Endothelial cell of umbilical vein (primary cell): ENCODE results near the gene ESRRB. TPM values are rescaled to one million over a fixed set of nuclear protein-coding genes. Genes with fewer than 3 reads are reported as not detected.

Experiments used
- BruUV-seq: library from RNA; stranded (reverse); fragments of 400-500 nt; replicated peaks from 2 replicates; lab custom pipeline; 2021; lab: Mats Ljungman, UMichigan
- CTCF ChIA-PET: fragments of 300-600, 350-600 bp; sonication (Branson Sonifier 250); formaldehyde crosslinking; loops from one replicate; lab custom pipeline; 2021; ENCODE audit warnings: antibody characterized with exemption, inconsistent platforms; lab: Charles Lee
- POLR2A ChIA-PET: fragments of 300-600, 350-600 bp; sonication (Branson Sonifier 250); formaldehyde crosslinking; loops from one replicate; lab custom pipeline; 2021; ENCODE audit warnings: antibody characterized with exemption, inconsistent platforms; lab: Charles Lee
- DNase-seq: peaks from one replicate; pipeline ENCODE4 v3.0.0-alpha.2; 2011; ENCODE audit warnings: low read depth, low spot score
- FAIRE-seq: peaks from 2 replicates; lab custom pipeline; 2011; peaks lifted over from hg19 to GRCh38; lab: Jason Lieb, UNC
- H2AFZ ChIP-seq: 2 replicates; pipeline ENCODE4 v1.6.0; 2012; ENCODE audit warnings: low read depth, low read length, control low read depth, inconsistent platforms
- H3K27ac ChIP-seq: 2 replicates; pipeline ENCODE4 v1.5.1; 2011; ENCODE audit warnings: low read depth, mild to moderate bottlenecking, control low read depth, low read length, moderate library complexity; ENCODE audit not compliant: insufficient read depth
- H3K27me3 ChIP-seq, 2 experiments: 2 replicates each; pipeline versions ENCODE4 v1.6.0 to v1.6.1; 2011; ENCODE audit warnings: low read length in 2 of 2, mixed read lengths in 1 of 2; ENCODE audit not compliant: control insufficient read depth in 2 of 2, insufficient read depth in 2 of 2
- H3K36me3 ChIP-seq, 2 experiments: 2 replicates in 1 of 2; 3 replicates in 1 of 2; pipeline ENCODE4 v1.5.1; 2011; ENCODE audit warnings: low read length in 2 of 2, mild to moderate bottlenecking in 1 of 2, moderate library complexity in 1 of 2; ENCODE audit not compliant: control insufficient read depth in 2 of 2, insufficient read depth in 2 of 2; ENCODE audit errors: extremely low read depth in 1 of 2
- H3K4me1 ChIP-seq: 3 replicates; pipeline ENCODE4 v1.5.1; 2011; ENCODE audit warnings: mild to moderate bottlenecking, low read length; ENCODE audit not compliant: control insufficient read depth, insufficient read depth; ENCODE audit errors: extremely low read depth
- H3K4me2 ChIP-seq: 2 replicates; pipeline ENCODE4 v1.6.1; 2011; ENCODE audit warnings: low read length, control low read depth, mixed read lengths; ENCODE audit not compliant: insufficient read depth
- H3K4me3 ChIP-seq, 3 experiments: fragments of 200-600 bp in 1 of 3; sonication (generic), shearing (Covaris generic) in 1 of 3; replicated peaks in 1 of 3; 2 replicates each; pipeline ENCODE4 v1.5.1; 2011 to 2016; ENCODE audit warnings: control low read depth in 3 of 3, low read length in 3 of 3, mild to moderate bottlenecking in 2 of 3, inconsistent platforms in 1 of 3, low read depth in 1 of 3, moderate library complexity in 1 of 3; ENCODE audit not compliant: insufficient read depth in 1 of 3
- H3K79me2 ChIP-seq: 2 replicates; pipeline ENCODE4 v1.6.0; 2012; ENCODE audit warnings: low read length, inconsistent platforms; ENCODE audit not compliant: control insufficient read depth, insufficient read depth
- H3K9ac ChIP-seq: replicated peaks from 2 replicates; pipeline ENCODE3; 2011; ENCODE audit warnings: low read length, control low read depth; ENCODE audit not compliant: insufficient read depth; ENCODE audit errors: extremely low read depth
- H3K9me1 ChIP-seq: replicated peaks from 3 replicates; pipeline ENCODE4 v1.6.0; 2011; ENCODE audit warnings: mild to moderate bottlenecking, low read length; ENCODE audit not compliant: control insufficient read depth, insufficient read depth; ENCODE audit errors: extremely low read depth
- H3K9me3 ChIP-seq: replicated peaks from 2 replicates; pipeline ENCODE4 v1.5.1; 2012; ENCODE audit warnings: low read length, inconsistent platforms; ENCODE audit not compliant: control insufficient read depth, insufficient read depth
- H4K20me1 ChIP-seq: replicated peaks from 2 replicates; pipeline ENCODE3; 2011; ENCODE audit warnings: mild to moderate bottlenecking, low read length; ENCODE audit not compliant: control insufficient read depth, insufficient read depth; ENCODE audit errors: extremely low read depth
- EZH2 ChIP-seq: IDR thresholded peaks from 2 replicates; pipeline ENCODE4 v1.6.1; 2012; ENCODE audit warnings: borderline replicate concordance, low read depth, mild to moderate bottlenecking, moderate library complexity, low read length, inconsistent platforms; ENCODE audit not compliant: severe bottlenecking
- FOS ChIP-seq: IDR thresholded peaks from 2 replicates; pipeline ENCODE4 v1.6.1; 2011; ENCODE audit warnings: mild to moderate bottlenecking, low read length, moderate library complexity, borderline replicate concordance; ENCODE audit not compliant: insufficient read depth
- GATA2 ChIP-seq: IDR thresholded peaks from 2 replicates; pipeline ENCODE4 v1.7.0; 2011; ENCODE audit warnings: low read depth, mild to moderate bottlenecking, moderate library complexity, mixed read lengths, low read length; ENCODE audit not compliant: insufficient read length, insufficient read depth
- JUN ChIP-seq: IDR thresholded peaks from 2 replicates; pipeline ENCODE4 v1.6.1; 2011; ENCODE audit warnings: borderline replicate concordance, low read depth; ENCODE audit not compliant: insufficient read length, insufficient read depth
- MAX ChIP-seq: IDR thresholded peaks from 2 replicates; pipeline ENCODE4 v1.6.1; 2011; ENCODE audit not compliant: insufficient read depth, insufficient read length
- MYC ChIP-seq: IDR thresholded peaks from one replicate; pipeline ENCODE4 v1.6.1; 2011; ENCODE audit warnings: mild to moderate bottlenecking, low read depth, low read length
- POLR2A ChIP-seq: IDR thresholded peaks from 2 replicates; pipeline ENCODE4 v1.6.1; 2012; ENCODE audit warnings: low read depth, mild to moderate bottlenecking, control low read depth, low read length
- POLR2AphosphoS5 ChIP-seq: IDR thresholded peaks from 2 replicates; pipeline ENCODE4 v1.6.1; 2012; ENCODE audit warnings: low read depth, mild to moderate bottlenecking, control low read depth, low read length, moderate library complexity; ENCODE audit not compliant: insufficient read depth
- dilution Hi-C: fragments of 300-500 bp; cut with MboI; formaldehyde crosslinking; loops from one replicate; pipeline ENCODE4 v1.15.0; 2019; ENCODE audit warnings: low sequenced_read_pairs; ENCODE audit not compliant: extremely low pct_ligation_motif_present
- intact Hi-C: fragments of 100-400 bp; cut with micrococcal nuclease; formaldehyde crosslinking; loops from one replicate; pipeline ENCODE4 v1.10.0; 2022
- polyA plus RNA-seq, 4 experiments: library from polyadenylated mRNA; depleted of rRNA in 3 of 4; stranded (reverse) in 3 of 4; unstranded in 1 of 4; fragments of >200 nt; gene quantifications; 2 replicates each; pipeline versions ENCODE4 v1.2.1 to v1.2.3, GENCODE V29; 2011 to 2012; ENCODE audit warnings: missing spikeins in 1 of 4
- total RNA-seq: library from RNA; stranded (reverse); gene quantifications from 2 replicates; pipeline ENCODE4 v1.2.3, GENCODE V29; 2021
- TF ChIP-seq, protein P1 (sequence below), 2 donors: IDR thresholded peaks; 1 replicate in 1 of 2; 2 replicates in 1 of 2; pipeline ENCODE4 v1.5.1; 2011; ENCODE audit warnings: low read length in 2 of 2, mild to moderate bottlenecking in 2 of 2, moderate library complexity in 2 of 2, control low read depth in 1 of 2, inconsistent platforms in 1 of 2, low read depth in 1 of 2; ENCODE audit not compliant: insufficient read depth in 1 of 2; ENCODE audit errors: extremely low read depth in 1 of 2

ESRRB gene
- total and polyA plus RNA-seq, 2 donors (not counting 3 experiments of a cell fraction or from before 2014, with no cell fraction given) = not detected

DNA sequence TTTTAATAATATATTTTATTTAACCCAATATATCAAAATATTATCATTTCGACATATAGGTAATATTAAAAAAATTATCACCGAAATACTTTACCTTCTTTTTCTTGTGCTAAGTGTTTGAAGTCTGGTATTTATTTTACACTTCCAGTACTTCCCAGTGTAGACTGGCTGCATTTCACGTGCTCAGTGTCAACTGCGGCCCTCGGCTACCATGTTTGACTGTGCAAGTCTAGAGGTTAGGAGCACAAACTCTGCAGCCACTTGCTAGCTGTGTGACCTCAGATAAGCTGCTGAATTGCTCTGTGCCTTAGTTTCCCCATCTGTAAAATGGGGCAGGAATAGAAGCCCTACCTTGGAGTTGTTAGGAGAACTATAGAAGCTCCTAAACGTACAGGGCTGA, 42.3 kb upstream of the ESRRB start:
- Histone ChIP-seq H3K79me2 (no peaks in the 10 kb centered on the region), H3K9me1 (no peaks in the 10 kb centered on the region), H3K9ac (no peak overlapping the region), H3K36me3 (no peaks in the 10 kb centered on the region), H3K27ac (no peak overlapping the region), H3K9me3 (no peaks in the 10 kb centered on the region), H3K27me3 (peaks cover 24 to 27% of the 10 kb centered on the region in 2 experiments), H4K20me1 (no peaks in the 10 kb centered on the region), H3K4me2 (no peak overlapping the region), H2AFZ (no peak overlapping the region), H3K4me1 (no peaks in the 10 kb centered on the region), H3K4me3 (no peak overlapping the region)
- ChIA-PET CTCF (interaction anchor here (0.6 kb wide), 1 partner anchor 15 kb away, joined by 4 read pairs; no protein-coding TSS in a partner anchor), POLR2A (no interaction called here)
- no peak for FAIRE-seq
- dilution Hi-C loops (no loop called here), intact Hi-C loops (no loop called here)
- no peak for TF ChIP-seq POLR2AphosphoS5
- no peak for TF ChIP-seq GATA2
- no peak for TF ChIP-seq POLR2A
- no peak for TF ChIP-seq JUN
- no peak for TF ChIP-seq MYC
- no peak for TF ChIP-seq EZH2
- TF ChIP-seq, protein P1, sequence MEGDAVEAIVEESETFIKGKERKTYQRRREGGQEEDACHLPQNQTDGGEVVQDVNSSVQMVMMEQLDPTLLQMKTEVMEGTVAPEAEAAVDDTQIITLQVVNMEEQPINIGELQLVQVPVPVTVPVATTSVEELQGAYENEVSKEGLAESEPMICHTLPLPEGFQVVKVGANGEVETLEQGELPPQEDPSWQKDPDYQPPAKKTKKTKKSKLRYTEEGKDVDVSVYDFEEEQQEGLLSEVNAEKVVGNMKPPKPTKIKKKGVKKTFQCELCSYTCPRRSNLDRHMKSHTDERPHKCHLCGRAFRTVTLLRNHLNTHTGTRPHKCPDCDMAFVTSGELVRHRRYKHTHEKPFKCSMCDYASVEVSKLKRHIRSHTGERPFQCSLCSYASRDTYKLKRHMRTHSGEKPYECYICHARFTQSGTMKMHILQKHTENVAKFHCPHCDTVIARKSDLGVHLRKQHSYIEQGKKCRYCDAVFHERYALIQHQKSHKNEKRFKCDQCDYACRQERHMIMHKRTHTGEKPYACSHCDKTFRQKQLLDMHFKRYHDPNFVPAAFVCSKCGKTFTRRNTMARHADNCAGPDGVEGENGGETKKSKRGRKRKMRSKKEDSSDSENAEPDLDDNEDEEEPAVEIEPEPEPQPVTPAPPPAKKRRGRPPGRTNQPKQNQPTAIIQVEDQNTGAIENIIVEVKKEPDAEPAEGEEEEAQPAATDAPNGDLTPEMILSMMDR (IDR thresholded peaks at IDR 0.05; ENCODE audit: extremely low read depth in 1 of 2, insufficient read depth in 1 of 2, low read depth in 1 of 2, low read length in 2 of 2) = no peak
- no peak for TF ChIP-seq MAX
- TF ChIP-seq FOS = no peak
- no peak for DNase-seq
- no TSS peak for BruUV-seq
